Astrocyte (in vitro differentiated cells and primary cell): ENCODE results near the gene PDZD11. TPM values are rescaled to one million over a fixed set of nuclear protein-coding genes. Genes with fewer than 3 reads are reported as not detected.

Experiments
- DNase-seq: peaks from one replicate; pipeline ENCODE4 v3.0.0-alpha.2; 2010; ENCODE audit warnings: low read depth
- FAIRE-seq: peaks from 2 replicates; lab custom pipeline; 2011; peaks lifted over from hg19 to GRCh38; lab: Jason Lieb, UNC
- H2AFZ ChIP-seq: 2 replicates; pipeline ENCODE4 v1.6.0; 2012; ENCODE audit warnings: low read depth, low read length, inconsistent platforms
- H3K27ac ChIP-seq: 2 replicates; pipeline ENCODE4 v1.5.1; 2011; ENCODE audit warnings: low read depth, low read length, inconsistent platforms
- H3K27me3 ChIP-seq: 2 replicates; pipeline ENCODE4 v1.6.0; 2011; ENCODE audit warnings: low read length, inconsistent platforms; ENCODE audit not compliant: insufficient read depth
- H3K36me3 ChIP-seq: 2 replicates; pipeline ENCODE4 v1.5.1; 2011; ENCODE audit warnings: low read length, inconsistent platforms; ENCODE audit not compliant: insufficient read depth
- H3K4me1 ChIP-seq: 2 replicates; pipeline ENCODE4 v1.5.1; 2011; ENCODE audit warnings: low read length, inconsistent platforms; ENCODE audit not compliant: insufficient read depth
- H3K4me2 ChIP-seq: 2 replicates; pipeline ENCODE4 v1.6.0; 2012; ENCODE audit warnings: low read length, inconsistent platforms
- H3K4me3 ChIP-seq: 2 replicates; pipeline ENCODE4 v1.5.1; 2011; ENCODE audit warnings: low read depth, mild to moderate bottlenecking, low read length, inconsistent platforms; ENCODE audit not compliant: insufficient read depth
- H3K79me2 ChIP-seq: 2 replicates; pipeline ENCODE4 v1.6.0; 2012; ENCODE audit warnings: mild to moderate bottlenecking, low read length, inconsistent platforms; ENCODE audit not compliant: insufficient read depth
- H3K9ac ChIP-seq: 2 replicates; pipeline ENCODE4 v1.6.0; 2012; ENCODE audit warnings: mild to moderate bottlenecking, low read length, inconsistent platforms
- H3K9me3 ChIP-seq: 2 replicates; pipeline ENCODE4 v1.5.1; 2012; ENCODE audit warnings: low read depth, mild to moderate bottlenecking, low read length, inconsistent platforms; ENCODE audit not compliant: insufficient read depth
- H4K20me1 ChIP-seq: 2 replicates; pipeline ENCODE4 v1.6.0; 2012; ENCODE audit warnings: low read length, inconsistent platforms; ENCODE audit not compliant: insufficient read depth
- H3K27ac Mint-ChIP-seq: one replicate; pipeline ENCODE4 v1.8.0; 2021; ENCODE audit warnings: mild to moderate bottlenecking, mixed read lengths; ENCODE audit not compliant: unreplicated experiment
- H3K27me3 Mint-ChIP-seq: one replicate; pipeline ENCODE4 v1.8.0; 2021; ENCODE audit warnings: low read depth, mixed read lengths; ENCODE audit not compliant: unreplicated experiment
- H3K36me3 Mint-ChIP-seq: one replicate; pipeline ENCODE4 v1.8.0; 2021; ENCODE audit warnings: low read depth, mixed read lengths; ENCODE audit not compliant: unreplicated experiment
- H3K4me1 Mint-ChIP-seq: one replicate; pipeline ENCODE4 v1.8.0; 2021; ENCODE audit warnings: low read depth, mixed read lengths; ENCODE audit not compliant: unreplicated experiment
- H3K4me3 Mint-ChIP-seq: one replicate; pipeline ENCODE4 v1.8.0; 2021; ENCODE audit warnings: mild to moderate bottlenecking, moderate library complexity, mixed read lengths; ENCODE audit not compliant: unreplicated experiment
- H3K9me3 Mint-ChIP-seq: one replicate; pipeline ENCODE4 v1.8.0; 2021; ENCODE audit warnings: mild to moderate bottlenecking, mixed read lengths; ENCODE audit not compliant: unreplicated experiment
- EZH2 ChIP-seq: IDR thresholded peaks from 2 replicates; pipeline ENCODE4 v1.6.1; 2012; ENCODE audit warnings: mild to moderate bottlenecking, low read length, inconsistent platforms; ENCODE audit not compliant: insufficient read depth
- total RNA-seq: library from RNA; stranded (reverse); gene quantifications from 2 replicates; pipeline ENCODE4 v1.2.1, GENCODE V29; 2021
- TF ChIP-seq, protein P1 (sequence below): IDR thresholded peaks from 2 replicates; pipeline ENCODE4 v1.5.1; 2011; ENCODE audit warnings: low read depth, mild to moderate bottlenecking, inconsistent platforms, low read length, moderate library complexity; ENCODE audit not compliant: insufficient read depth

Gene PDZD11
- total RNA-seq, 1 donor from 2014 or later, result 48.9 TPM

GRCh38 chrX:70268034-70268433 lies 21.7 kb downstream of the PDZD11 start, which contains the start of gene ARR3:
Gene ARR3 (plus strand): TSS chrX:70268334. CDS start chrX:70269386, 1,052 bp downstream.
- H3K4me1 ChIP-seq, result no peaks in the 10 kb centered on the region
- no peaks in the 10 kb centered on the region for H4K20me1 ChIP-seq
- Mint-ChIP-seq H3K9me3 (no peaks in the 10 kb centered on the region), H3K27ac (peak within 1 kb of the TSS; percentile 75), H3K27me3 (no peaks in the 10 kb centered on the region), H3K4me3 (no peak within 1 kb of the TSS), H3K36me3 (peaks cover 2% of the 10 kb centered on the region), H3K4me1 (no peaks in the 10 kb centered on the region)
- no peaks in the 10 kb centered on the region for H3K36me3 ChIP-seq
- H3K4me2 ChIP-seq, result no peak within 1 kb of the TSS
- H3K4me3 ChIP-seq, result no peak within 1 kb of the TSS
- H3K79me2 ChIP-seq, result no peaks in the 10 kb centered on the region
- no peaks in the 10 kb centered on the region for H3K9me3 ChIP-seq
- DNase-seq (no peak), FAIRE-seq (no peak)
- no peak within 1 kb of the TSS for H2AFZ ChIP-seq
- no peak within 1 kb of the TSS for H3K9ac ChIP-seq
- no peaks in the 10 kb centered on the region for H3K27me3 ChIP-seq
- H3K27ac ChIP-seq, result no peak within 1 kb of the TSS
- TF ChIP-seq, protein P1, sequence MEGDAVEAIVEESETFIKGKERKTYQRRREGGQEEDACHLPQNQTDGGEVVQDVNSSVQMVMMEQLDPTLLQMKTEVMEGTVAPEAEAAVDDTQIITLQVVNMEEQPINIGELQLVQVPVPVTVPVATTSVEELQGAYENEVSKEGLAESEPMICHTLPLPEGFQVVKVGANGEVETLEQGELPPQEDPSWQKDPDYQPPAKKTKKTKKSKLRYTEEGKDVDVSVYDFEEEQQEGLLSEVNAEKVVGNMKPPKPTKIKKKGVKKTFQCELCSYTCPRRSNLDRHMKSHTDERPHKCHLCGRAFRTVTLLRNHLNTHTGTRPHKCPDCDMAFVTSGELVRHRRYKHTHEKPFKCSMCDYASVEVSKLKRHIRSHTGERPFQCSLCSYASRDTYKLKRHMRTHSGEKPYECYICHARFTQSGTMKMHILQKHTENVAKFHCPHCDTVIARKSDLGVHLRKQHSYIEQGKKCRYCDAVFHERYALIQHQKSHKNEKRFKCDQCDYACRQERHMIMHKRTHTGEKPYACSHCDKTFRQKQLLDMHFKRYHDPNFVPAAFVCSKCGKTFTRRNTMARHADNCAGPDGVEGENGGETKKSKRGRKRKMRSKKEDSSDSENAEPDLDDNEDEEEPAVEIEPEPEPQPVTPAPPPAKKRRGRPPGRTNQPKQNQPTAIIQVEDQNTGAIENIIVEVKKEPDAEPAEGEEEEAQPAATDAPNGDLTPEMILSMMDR, result no peak
- no peak for TF ChIP-seq EZH2

GRCh38 chrX:70264784-70265183 lies 24.9 kb downstream of the PDZD11 start:
- Histone ChIP-seq H3K4me2 (no peak overlapping the region), H3K27me3 (no peaks in the 10 kb centered on the region), H3K79me2 (no peaks in the 10 kb centered on the region), H3K9ac (no peak overlapping the region), H3K9me3 (no peaks in the 10 kb centered on the region), H3K4me1 (no peaks in the 10 kb centered on the region), H4K20me1 (no peaks in the 10 kb centered on the region), H3K27ac (no peak overlapping the region), H3K4me3 (no peak overlapping the region), H2AFZ (no peak overlapping the region), H3K36me3 (no peaks in the 10 kb centered on the region)
- H3K27ac Mint-ChIP-seq, result no peak overlapping the region
- H3K4me3 Mint-ChIP-seq, result no peak overlapping the region
- DNase-seq (no peak), FAIRE-seq (peak; percentile 91)
- TF ChIP-seq, protein P1, result no peak
- TF ChIP-seq EZH2, result no peak
- H3K36me3 Mint-ChIP-seq, result peaks cover 1% of the 10 kb centered on the region
- no peaks in the 10 kb centered on the region for H3K9me3 Mint-ChIP-seq
- no peaks in the 10 kb centered on the region for H3K4me1 Mint-ChIP-seq
- H3K27me3 Mint-ChIP-seq, result no peaks in the 10 kb centered on the region

DNA sequence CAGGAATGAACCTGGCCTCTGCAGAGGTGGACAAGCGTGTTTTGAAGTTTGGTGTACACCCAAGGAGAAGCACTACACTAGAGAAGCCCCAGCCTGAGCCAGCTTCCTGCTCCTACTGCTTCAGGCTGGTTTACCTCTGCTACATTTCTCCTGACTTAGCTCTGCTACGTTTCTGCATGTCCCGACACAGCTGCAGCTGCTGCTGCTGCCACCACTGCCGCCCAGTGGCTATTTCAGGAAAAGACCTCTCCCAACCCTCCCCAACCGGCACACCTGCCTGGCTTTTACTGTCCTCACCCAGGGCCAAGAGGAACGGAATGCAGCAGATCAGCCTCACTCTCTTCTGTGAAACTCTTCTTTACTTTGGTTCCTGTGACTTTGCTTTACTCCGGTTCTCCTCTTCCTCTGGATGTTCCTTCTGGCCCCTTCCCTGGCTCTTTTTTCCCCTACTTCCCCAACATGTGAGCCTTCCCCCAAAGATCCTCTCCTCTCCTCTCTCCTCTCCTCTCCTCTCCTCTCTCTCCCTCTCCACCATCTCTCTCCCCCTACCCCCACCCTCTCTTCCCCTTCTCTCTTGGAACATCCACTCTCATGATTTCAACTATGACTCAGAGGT lies 26.7 kb downstream of the PDZD11 start:
- Mint-ChIP-seq H3K4me3 (no peak overlapping the region), H3K9me3 (no peaks in the 10 kb centered on the region), H3K27me3 (no peaks in the 10 kb centered on the region), H3K4me1 (no peaks in the 10 kb centered on the region), H3K36me3 (no peaks in the 10 kb centered on the region), H3K27ac (no peak overlapping the region)
- Histone ChIP-seq H3K27ac (no peak overlapping the region), H3K4me3 (no peak overlapping the region), H3K4me2 (no peak overlapping the region), H3K4me1 (no peaks in the 10 kb centered on the region), H3K9ac (no peak overlapping the region), H3K9me3 (no peaks in the 10 kb centered on the region), H4K20me1 (no peaks in the 10 kb centered on the region), H3K36me3 (no peaks in the 10 kb centered on the region), H3K79me2 (no peaks in the 10 kb centered on the region), H3K27me3 (no peaks in the 10 kb centered on the region), H2AFZ (no peak overlapping the region)
- DNase-seq (peak; percentile 8), FAIRE-seq (peak; percentile 90)
- TF ChIP-seq, protein P1, result peak; percentile 29
- TF ChIP-seq EZH2, result no peak
